HL-60 (cell line): ENCODE measurements around the gene MSH2.
A peak's percentile ranks its signal among the peaks of the same experiment; 100 is the strongest.

Source experiments
- DNase-seq, 2 experiments: peaks; one replicate each; pipeline ENCODE4 v3.0.0-alpha.2; 2010 to 2020; ENCODE audit warnings: low read depth in 1 of 2, low spot score in 1 of 2
- H3K27ac ChIP-seq: fragments of 250-450 bp; sonication (Bioruptor Pico); replicated peaks from 2 replicates; pipeline ENCODE4 v1.5.1; 2020; ENCODE audit warnings: mild to moderate bottlenecking, moderate library complexity
- H3K27me3 ChIP-seq: fragments of 250-450 bp; sonication (Bioruptor Pico); 2 replicates; pipeline ENCODE4 v1.5.1; 2021; ENCODE audit warnings: mild to moderate bottlenecking, moderate library complexity; ENCODE audit not compliant: insufficient read depth, poor library complexity, severe bottlenecking
- H3K4me3 ChIP-seq: replicated peaks from 2 replicates; pipeline ENCODE4 v1.5.1; 2011; ENCODE audit warnings: mild to moderate bottlenecking, control low read depth, low read length; ENCODE audit not compliant: insufficient read depth
- CTCF ChIP-seq: IDR thresholded peaks from one replicate; pipeline ENCODE4 v1.5.1; 2011; ENCODE audit warnings: low read length, control low read depth, inconsistent platforms; ENCODE audit not compliant: insufficient read depth
- GABPA ChIP-seq: IDR thresholded peaks from 2 replicates; pipeline ENCODE4 v1.6.1; 2012; ENCODE audit warnings: low read depth
- POLR2AphosphoS5 ChIP-seq: IDR thresholded peaks from 2 replicates; pipeline ENCODE4 v1.6.1; 2012; ENCODE audit warnings: low read depth
- SPI1 ChIP-seq: IDR thresholded peaks from 2 replicates; pipeline ENCODE4 v1.6.1; 2012; ENCODE audit warnings: low read depth, mild to moderate bottlenecking, borderline replicate concordance
- TF ChIP-seq, protein P1 (sequence below): IDR thresholded peaks from 2 replicates; pipeline ENCODE4 v1.6.1; 2012; ENCODE audit warnings: low read depth; ENCODE audit not compliant: insufficient replicate concordance

Gene MSH2

GRCh38 chr2:47509250-47509649 lies 106.3 kb downstream of the MSH2 start:
- no peak for TF ChIP-seq SPI1
- TF ChIP-seq CTCF, result no peak
- H3K27ac ChIP-seq, result no peak overlapping the region
- no peak for DNase-seq

GRCh38 chr2:47509821-47510385 lies 106.9 kb downstream of the MSH2 start:
- Histone ChIP-seq H3K27ac (no peak overlapping the region), H3K27me3 (no peaks in the 10 kb centered on the region), H3K4me3 (no peak overlapping the region)
- TF ChIP-seq CTCF (no peak), SPI1 (no peak), GABPA (no peak), POLR2AphosphoS5 (no peak)
- TF ChIP-seq, protein P1, sequence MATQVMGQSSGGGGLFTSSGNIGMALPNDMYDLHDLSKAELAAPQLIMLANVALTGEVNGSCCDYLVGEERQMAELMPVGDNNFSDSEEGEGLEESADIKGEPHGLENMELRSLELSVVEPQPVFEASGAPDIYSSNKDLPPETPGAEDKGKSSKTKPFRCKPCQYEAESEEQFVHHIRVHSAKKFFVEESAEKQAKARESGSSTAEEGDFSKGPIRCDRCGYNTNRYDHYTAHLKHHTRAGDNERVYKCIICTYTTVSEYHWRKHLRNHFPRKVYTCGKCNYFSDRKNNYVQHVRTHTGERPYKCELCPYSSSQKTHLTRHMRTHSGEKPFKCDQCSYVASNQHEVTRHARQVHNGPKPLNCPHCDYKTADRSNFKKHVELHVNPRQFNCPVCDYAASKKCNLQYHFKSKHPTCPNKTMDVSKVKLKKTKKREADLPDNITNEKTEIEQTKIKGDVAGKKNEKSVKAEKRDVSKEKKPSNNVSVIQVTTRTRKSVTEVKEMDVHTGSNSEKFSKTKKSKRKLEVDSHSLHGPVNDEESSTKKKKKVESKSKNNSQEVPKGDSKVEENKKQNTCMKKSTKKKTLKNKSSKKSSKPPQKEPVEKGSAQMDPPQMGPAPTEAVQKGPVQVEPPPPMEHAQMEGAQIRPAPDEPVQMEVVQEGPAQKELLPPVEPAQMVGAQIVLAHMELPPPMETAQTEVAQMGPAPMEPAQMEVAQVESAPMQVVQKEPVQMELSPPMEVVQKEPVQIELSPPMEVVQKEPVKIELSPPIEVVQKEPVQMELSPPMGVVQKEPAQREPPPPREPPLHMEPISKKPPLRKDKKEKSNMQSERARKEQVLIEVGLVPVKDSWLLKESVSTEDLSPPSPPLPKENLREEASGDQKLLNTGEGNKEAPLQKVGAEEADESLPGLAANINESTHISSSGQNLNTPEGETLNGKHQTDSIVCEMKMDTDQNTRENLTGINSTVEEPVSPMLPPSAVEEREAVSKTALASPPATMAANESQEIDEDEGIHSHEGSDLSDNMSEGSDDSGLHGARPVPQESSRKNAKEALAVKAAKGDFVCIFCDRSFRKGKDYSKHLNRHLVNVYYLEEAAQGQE, result no peak
- no peak for DNase-seq

More at GRCh38 chr2:47509250-47509649, 106.3 kb downstream of the MSH2 start:
- Histone ChIP-seq H3K27me3 (no peaks in the 10 kb centered on the region), H3K4me3 (no peak overlapping the region)

DNA sequence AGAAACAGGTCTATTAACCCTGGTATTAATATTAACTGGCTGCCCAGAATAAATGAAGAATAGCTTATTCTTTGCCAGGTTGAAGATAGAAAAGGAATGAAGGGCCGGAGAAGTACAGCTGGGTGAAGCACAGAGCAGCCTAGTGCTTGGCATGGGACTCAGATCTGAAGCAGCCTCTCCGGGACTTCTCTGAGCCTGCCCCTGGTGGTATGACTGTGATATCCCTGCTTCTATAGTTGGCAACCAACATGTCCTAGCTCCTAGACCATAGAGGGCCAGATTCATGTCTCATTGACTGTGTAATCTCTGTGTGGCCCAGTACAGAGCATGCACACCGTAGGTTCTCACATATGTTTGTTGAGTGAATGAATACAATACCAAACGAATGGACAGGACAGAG lies 107.8 kb downstream of the MSH2 start:
- Histone ChIP-seq H3K27ac (no peak overlapping the region), H3K4me3 (no peak overlapping the region), H3K27me3 (no peaks in the 10 kb centered on the region)
- TF ChIP-seq GABPA (no peak), CTCF (no peak), POLR2AphosphoS5 (no peak), SPI1 (no peak)
- TF ChIP-seq, protein P1, result no peak
- no peak for DNase-seq

DNA sequence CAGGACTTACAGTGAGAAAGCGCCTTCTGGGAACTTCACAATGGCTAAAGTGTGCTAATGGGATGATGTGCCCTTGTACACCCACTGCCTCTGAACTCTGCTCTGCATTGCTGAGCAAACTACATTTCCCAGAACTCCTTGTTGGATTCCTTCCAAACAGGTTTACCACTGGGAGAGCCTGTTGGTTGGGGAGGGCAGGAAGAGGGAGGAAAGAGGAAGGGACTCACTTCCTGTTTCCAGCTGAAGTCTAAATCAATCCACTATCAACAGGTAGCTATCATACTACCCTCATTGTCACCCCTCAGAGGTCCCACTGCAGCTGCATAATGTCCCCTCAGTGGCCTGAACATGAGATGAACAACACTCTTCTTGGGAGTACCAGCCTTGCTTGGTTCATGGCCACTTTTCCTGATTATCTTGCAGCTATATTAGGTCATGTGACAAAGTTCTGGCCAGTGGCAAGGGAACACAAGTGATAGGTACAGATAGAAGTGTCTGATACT lies 109.7 kb downstream of the MSH2 start:
- H3K27ac ChIP-seq, result no peak overlapping the region
- TF ChIP-seq SPI1 (peak; percentile 89), GABPA (peak; percentile 65)
- TF ChIP-seq, protein P1, result no peak

More for the DNA sequence above, 109.7 kb downstream of the MSH2 start:
- Histone ChIP-seq H3K4me3 (no peak overlapping the region), H3K27me3 (no peaks in the 10 kb centered on the region)
- peak; percentile 38 to 44 for DNase-seq
